NCI-H2171 (cell line): ENCODE results near the gene TYW3.
A peak's percentile ranks its signal among the peaks of the same experiment; 100 is the strongest.
"Not testable (repeated sequence)": the region's sequence is repeated elsewhere in the genome, so short reads cannot be mapped to it uniquely, and the experiment has no call there.

ENCODE experiments used
- DNase-seq: peaks from one replicate; lab custom pipeline; 2025; lab: John Stamatoyannopoulos, UW

TYW3 gene

DNA sequence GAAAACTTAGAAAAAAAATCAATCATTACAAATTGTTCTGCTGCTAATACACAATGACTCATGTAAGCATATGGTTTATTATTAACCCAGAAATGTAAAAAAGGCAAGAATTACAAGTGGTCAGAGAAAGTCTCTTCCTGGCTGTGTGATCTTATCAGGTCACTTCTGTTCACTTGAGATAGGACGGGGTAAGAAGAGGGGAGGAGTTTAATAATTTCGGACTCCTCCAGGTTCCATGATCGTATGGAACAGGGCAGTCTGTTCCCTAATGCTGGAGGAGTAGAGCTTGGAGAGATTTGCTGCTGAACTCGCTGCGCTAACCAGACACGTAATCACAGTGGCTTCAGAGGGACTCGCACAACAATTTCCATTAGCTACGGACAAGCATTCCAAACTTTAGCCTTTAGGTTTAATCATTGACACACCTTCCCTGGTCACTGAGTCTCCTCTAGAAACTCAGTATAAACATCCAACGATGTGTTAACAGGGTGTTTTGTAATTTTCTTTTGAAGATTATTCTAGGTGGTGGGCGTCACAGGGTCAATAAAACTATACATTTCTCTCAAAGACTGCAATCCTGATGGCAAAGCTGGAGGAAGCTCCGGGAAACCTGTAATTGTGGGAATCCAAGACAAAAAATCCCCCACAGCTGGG lies 1.4 kb upstream of the TYW3 start:
- DNase-seq: no peak

- not testable (repeated sequence) for DNase-seq
These were observed 643 bp upstream of the TYW3 start for GRCh38 chr1:74732071-74732946.

- DNase-seq: peak; percentile 59
These were observed 892 bp downstream of the TYW3 start for GRCh38 chr1:74733604-74734484.

GRCh38 chr1:74737333-74737732 lies 4.4 kb downstream of the TYW3 start:
- DNase-seq: no peak

DNA sequence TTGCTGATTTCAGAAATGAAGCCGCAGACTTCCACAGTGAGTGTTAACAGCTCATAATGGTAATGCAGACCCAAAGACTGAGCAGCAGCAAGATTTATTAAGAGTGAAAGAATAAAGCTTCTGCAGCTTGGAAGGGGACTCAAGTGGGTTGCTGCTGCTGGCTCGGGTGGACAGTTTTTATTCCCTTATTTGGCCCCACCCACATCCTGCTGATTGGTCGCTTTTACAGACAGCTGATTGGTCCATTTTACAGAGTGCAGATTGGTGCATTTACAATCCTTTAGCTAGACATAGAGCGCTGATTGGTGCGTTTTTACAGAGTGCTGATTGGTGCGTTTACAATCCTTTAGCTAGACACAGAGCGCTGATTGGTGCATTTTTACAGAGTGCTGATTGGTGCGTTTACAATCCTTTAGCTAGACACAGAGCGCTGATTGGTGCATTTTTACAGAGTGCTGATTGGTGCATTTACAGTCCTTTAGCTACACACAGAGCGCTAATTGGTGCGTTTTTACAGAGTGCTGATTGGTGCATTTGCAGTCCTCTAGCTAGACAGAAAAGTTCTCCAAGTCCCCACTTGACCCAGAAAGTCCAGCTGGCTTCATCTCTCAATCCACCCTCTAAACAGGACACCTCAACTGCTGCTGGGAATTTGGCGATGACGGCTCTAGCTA lies 7.5 kb downstream of the TYW3 start:
- not testable (repeated sequence) for DNase-seq

DNA sequence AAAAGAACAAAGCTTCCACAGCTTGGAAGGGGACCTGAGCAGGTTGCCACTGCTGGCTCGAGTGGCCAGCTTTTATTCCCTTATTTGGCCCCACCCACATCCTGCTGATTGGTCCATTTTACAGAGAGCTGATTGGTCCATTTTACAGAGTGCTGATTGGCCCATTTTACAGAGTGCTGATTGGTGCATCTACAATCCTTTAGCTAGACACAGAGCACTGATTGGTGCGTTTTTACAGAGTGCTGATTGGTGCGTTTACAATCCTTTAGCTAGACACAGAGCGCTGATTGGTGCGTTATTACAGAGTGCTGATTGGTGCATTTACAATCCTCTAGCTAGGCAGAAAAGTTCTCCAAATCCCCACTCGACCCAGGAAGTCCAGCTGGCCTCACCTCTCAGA lies 12.3 kb downstream of the TYW3 start:
- DNase-seq: not testable (repeated sequence)

DNA sequence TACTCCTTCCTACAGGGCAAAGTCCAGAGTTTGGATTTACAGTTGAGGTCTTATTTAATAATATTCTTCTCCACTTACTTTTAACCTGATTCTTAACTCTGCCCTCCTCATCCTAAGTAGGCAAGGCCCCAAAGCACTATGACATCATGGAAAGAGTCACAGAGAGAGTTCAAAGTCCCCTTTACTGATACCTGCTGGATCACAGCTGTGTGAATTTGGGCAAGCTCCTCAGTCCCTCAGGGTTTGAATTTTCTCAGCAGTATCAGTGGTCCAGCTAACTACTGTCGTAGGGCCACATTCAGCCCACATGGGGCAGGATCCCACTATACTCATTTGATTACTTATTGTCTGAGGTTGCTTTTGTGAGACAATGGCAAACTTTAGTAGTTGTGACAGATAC lies 16.0 kb downstream of the TYW3 start:
- no peak for DNase-seq

- DNase-seq: no peak
These were observed 20.2 kb downstream of the TYW3 start for GRCh38 chr1:74753104-74753503.

DNA sequence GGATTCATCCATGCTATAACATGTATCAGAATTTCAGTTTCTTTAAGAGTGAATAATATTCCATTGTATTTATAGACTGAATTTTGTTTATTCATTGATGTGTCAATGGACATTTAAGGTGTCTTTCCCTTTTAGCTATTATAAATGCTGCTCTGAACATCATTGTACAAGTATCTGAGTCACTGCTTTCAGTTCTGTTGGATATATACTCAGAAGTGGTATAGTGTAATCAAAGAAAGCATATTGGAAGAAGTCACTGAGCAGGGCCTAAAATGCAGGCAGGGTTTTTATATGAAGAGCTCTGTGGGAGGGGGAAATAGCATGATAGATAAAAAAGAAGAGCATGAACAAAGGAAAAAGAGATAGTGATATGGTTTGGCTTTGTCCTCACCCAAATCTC lies 22.5 kb downstream of the TYW3 start:
- DNase-seq: no peak

GRCh38 chr1:74756650-74757049 lies 23.7 kb downstream of the TYW3 start:
- not testable (repeated sequence) for DNase-seq

- no peak for DNase-seq
These were observed 30.9 kb downstream of the TYW3 start for GRCh38 chr1:74763807-74764206.

GRCh38 chr1:74766579-74766978 lies 33.6 kb downstream of the TYW3 start:
- DNase-seq: no peak

DNA sequence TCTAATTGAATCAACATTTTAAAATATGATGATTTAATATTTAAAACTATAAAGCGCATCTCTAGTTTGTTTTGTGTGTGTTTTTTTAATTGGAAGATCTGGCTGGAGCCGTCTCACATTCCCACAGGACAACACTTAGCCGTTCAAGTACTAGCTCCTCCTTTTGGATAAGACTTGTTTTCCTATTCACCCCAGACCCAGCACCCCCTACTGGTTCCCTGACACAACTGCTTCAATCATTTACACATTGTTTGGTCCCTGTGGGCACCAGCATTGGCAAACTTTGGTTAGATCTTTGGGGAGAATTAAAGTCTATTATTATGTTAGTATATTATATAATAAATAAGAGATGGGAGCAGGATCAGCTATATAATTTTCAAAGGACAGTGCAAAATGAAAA lies 34.5 kb downstream of the TYW3 start:
- DNase-seq: no peak

DNA sequence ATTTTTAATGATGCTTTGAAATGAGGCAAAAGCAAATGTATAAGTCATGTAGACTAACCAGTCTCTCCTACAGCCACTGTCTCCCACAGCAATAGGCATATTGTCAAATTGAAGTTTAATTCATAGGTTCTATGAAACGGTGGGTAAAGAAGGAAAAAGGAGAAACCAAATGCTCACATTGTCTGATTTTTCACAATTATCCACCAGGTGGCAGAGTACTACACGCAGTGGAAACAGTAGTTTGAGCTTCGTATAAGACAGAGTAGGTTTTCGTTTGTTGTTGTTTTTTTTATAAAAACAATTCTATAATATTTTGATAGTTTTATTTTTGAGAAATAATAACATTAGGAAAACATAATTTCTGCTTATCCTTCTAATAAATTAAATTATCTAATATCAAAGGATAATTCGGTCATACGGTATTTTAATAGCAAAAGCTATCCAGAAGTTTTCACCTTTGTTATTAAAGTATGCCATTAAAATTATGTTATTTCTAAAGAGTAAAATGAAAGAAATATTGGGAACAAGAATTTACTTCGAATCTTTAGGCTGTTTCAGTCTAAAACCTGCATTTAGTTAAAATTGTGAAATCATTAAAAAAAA lies 39.1 kb downstream of the TYW3 start:
- DNase-seq: peak; percentile 30

DNA sequence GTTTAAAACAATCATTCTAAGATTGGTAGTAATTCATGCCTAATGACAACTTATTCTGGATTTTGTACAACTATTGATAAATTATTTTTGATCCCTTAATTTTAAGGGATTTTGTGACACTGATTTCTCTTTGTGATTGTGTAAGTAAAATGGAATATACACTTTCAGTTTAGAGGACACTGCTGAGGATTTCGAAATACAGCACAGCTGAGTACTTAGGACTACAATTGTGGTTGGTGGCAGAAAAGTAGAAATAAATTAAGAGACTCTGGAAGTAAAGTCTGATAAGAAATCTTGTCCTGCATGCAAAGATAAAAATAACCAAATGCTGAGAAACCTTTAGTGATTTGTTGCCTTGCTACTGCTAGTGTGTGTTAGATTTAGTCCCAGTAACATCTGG lies 40.0 kb downstream of the TYW3 start:
- no peak for DNase-seq

GRCh38 chr1:74773582-74773981 lies 40.6 kb downstream of the TYW3 start:
- DNase-seq: no peak

GRCh38 chr1:74775735-74776134 lies 42.8 kb downstream of the TYW3 start:
- DNase-seq: no peak

DNA sequence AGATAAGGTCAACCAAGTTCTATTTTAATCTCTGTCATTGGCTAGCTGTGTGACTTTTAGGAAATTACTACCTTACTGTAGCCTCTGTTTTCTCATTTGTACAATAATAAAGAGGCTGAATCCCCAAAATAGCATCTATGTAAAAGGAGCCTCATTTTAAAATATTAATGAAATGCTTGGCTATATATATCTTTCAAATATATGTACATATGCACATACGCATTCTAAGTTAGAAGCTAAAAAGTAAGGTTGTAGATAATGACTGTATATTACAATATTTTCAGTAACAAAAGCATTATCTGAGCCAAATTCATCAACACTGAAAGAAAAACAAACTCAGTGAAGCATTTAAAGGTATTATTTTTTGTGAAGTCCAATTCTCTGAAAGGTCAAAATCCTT lies 44.6 kb downstream of the TYW3 start:
- DNase-seq: no peak

DNA sequence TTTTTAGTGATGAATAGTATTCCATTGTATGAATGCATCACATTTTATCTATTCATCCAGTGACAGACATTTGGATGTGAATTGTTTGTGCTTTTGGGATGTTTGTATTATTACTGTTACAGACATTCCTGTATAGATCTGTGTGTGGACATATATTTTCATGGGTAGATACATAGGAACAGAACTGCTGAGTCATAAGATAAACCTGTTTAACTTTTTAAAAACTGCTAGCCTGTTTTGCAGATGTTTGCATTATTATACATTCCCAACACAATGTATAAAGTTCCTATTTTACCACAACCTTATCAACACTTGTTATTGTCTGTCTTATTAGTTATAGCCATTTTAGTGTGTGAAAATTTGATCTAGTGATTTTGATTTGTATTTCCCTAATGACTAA lies 46.8 kb downstream of the TYW3 start:
- DNase-seq: no peak

DNA sequence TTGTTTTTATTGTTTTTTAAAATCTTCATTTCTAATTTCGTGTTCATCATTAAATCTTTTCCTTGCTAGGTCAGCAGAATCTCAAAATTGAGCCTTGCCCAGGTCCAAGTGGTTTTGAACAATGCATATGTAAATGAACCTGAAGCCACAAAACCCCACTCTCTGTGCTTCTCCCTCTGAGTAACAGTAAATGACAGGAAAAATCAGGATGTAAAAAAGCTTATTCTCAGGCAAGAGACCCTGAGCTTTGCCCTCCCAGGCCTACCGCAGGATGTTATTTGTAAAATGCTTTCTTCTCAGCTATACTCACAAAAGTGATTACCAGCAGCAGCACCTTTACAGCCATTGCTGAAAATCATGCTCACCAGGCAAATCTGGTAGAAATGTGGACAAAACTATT lies 47.6 kb downstream of the TYW3 start:
- no peak for DNase-seq

DNA sequence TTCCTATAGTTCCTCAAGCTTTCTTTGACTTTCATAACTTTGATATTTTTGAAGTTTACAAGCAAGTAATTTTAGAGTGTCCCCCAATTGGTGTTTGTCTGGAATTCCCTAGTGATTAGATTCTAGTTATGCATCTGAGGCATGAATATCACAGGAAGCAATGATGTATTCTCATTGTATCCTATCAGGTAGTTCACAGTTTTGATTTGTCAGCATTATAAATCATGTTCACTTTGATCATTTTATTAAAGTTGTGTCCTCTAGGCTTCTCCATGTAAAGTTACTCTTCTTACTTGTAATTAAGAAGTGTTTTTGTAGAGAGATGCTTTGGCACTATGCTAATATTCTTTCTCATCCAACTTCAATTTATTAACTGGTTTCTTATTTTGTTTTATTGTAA lies 53.0 kb downstream of the TYW3 start:
- no peak for DNase-seq

DNA sequence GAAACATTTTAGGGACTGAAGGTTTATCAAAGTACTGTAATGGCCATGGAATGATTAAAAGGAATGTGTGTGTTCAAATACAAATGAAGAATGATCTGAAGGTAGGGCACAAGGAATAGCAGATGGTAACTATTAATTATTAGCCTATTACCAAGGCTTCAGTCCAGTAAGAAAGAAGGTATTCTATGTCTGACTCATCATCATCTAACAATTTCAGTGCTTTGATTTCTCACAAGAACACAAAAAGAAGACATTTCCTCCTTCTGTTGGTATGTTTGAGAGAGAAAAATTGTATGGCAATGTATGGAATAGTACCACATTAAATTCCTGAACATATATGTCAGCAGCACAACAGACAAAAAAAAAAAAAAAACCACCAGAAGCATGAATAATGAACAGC lies 57.5 kb downstream of the TYW3 start:
- DNase-seq: no peak
